T-helper 17 cell (primary cell): ENCODE data around the gene GLIS1. TPM values are rescaled to one million over a fixed set of nuclear protein-coding genes. Genes with fewer than 3 reads are reported as not detected.

Experiments
- ATAC-seq: fragments of 150-1000 bp; cut with Tn5 transposase; 2 replicates; pipeline ENCODE4 v1.10.0; 2021; ENCODE audit warnings: mild to moderate bottlenecking, moderate library complexity
- DNase-seq, 3 donors: peaks; one replicate each; pipeline versions ENCODE4 v3.0.0 to v3.0.0-alpha.2; 2020 to 2021
- H3K9me3 ChIP-seq: one replicate; pipeline ENCODE4 v1.7.0; 2013; ENCODE audit warnings: low read length, mild to moderate bottlenecking; ENCODE audit not compliant: control insufficient read depth, poor library complexity, severe bottlenecking
- H3K27ac Mint-ChIP-seq: one replicate; pipeline ENCODE4 v1.8.0; 2022; ENCODE audit warnings: mild to moderate bottlenecking, moderate library complexity, mixed read lengths
- H3K27me3 Mint-ChIP-seq: one replicate; pipeline ENCODE4 v1.8.0; 2022; ENCODE audit warnings: mixed read lengths
- H3K36me3 Mint-ChIP-seq: one replicate; pipeline ENCODE4 v1.8.0; 2022; ENCODE audit warnings: low read depth, mixed read lengths
- H3K4me1 Mint-ChIP-seq: one replicate; pipeline ENCODE4 v1.8.0; 2022; ENCODE audit warnings: mild to moderate bottlenecking, mixed read lengths
- H3K4me3 Mint-ChIP-seq: one replicate; pipeline ENCODE4 v1.8.0; 2022; ENCODE audit warnings: mild to moderate bottlenecking, moderate library complexity, mixed read lengths
- total RNA-seq, 4 donors: library from RNA in 2 of 4; stranded (reverse) in 2 of 4; gene quantifications; one replicate each; pipeline ENCODE4 v1.2.3 and lab custom pipeline; 2022 to 2026

The GLIS1 gene
- total RNA-seq, 2 donors from 2014 or later: not detected

- no peaks in the 10 kb centered on the region for H3K27me3 Mint-ChIP-seq
- ATAC-seq: no peak
- H3K4me1 Mint-ChIP-seq: peaks cover 2% of the 10 kb centered on the region
- H3K27ac Mint-ChIP-seq: no peak overlapping the region
- no peaks in the 10 kb centered on the region for H3K36me3 Mint-ChIP-seq
- no peaks in the 10 kb centered on the region for H3K9me3 ChIP-seq
- no peak for DNase-seq
- H3K4me3 Mint-ChIP-seq: no peak overlapping the region
Observed at GRCh38 chr1:53507116-53507820, 231.7 kb downstream of the GLIS1 start.

GRCh38 chr1:53506355-53507050, 232.5 kb downstream of the GLIS1 start:
- no peak for ATAC-seq
- H3K4me3 Mint-ChIP-seq: no peak overlapping the region
- H3K9me3 ChIP-seq: no peaks in the 10 kb centered on the region
- H3K36me3 Mint-ChIP-seq: no peaks in the 10 kb centered on the region
- no peak overlapping the region for H3K27ac Mint-ChIP-seq
- no peak for DNase-seq
- H3K27me3 Mint-ChIP-seq: no peaks in the 10 kb centered on the region
- H3K4me1 Mint-ChIP-seq: peaks cover 2% of the 10 kb centered on the region

- H3K9me3 ChIP-seq: no peaks in the 10 kb centered on the region
- no peak for ATAC-seq
- DNase-seq: no peak
- H3K36me3 Mint-ChIP-seq: no peaks in the 10 kb centered on the region
- H3K4me3 Mint-ChIP-seq: no peak overlapping the region
- H3K27me3 Mint-ChIP-seq: peaks cover 6% of the 10 kb centered on the region
- H3K27ac Mint-ChIP-seq: no peak overlapping the region
- H3K4me1 Mint-ChIP-seq: peaks cover 2% of the 10 kb centered on the region
Observed at GRCh38 chr1:53505891-53506290, 233.1 kb downstream of the GLIS1 start.

DNA sequence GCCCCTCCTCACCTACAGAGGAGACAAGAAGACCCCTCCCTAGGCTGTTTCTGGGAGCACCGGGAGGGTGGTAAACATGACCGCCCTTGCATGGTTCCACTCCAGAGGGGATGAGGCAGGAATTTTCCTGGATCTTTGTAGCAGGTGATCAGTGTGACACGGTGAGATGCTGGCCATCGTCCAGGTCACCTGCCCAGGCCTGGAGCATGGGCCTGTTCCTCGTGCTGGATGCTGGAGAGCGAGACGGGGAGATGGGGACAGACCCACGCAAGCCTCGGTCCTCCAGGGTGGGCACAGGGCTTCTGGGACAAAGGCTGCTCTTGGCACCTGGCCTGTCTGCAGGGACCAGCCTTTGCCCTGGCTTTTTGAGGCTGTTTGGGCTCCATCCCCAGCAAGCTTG, 233.6 kb downstream of the GLIS1 start:
- no peaks in the 10 kb centered on the region for H3K9me3 ChIP-seq
- H3K36me3 Mint-ChIP-seq: no peaks in the 10 kb centered on the region
- H3K27ac Mint-ChIP-seq: no peak overlapping the region
- H3K4me1 Mint-ChIP-seq: peaks cover 2% of the 10 kb centered on the region
- ATAC-seq (no peak), DNase-seq (no peak)
- peaks cover 11% of the 10 kb centered on the region for H3K27me3 Mint-ChIP-seq
- no peak overlapping the region for H3K4me3 Mint-ChIP-seq

- no peak overlapping the region for H3K27ac Mint-ChIP-seq
- H3K4me1 Mint-ChIP-seq: peaks cover 2% of the 10 kb centered on the region
- H3K36me3 Mint-ChIP-seq: no peaks in the 10 kb centered on the region
- no peak overlapping the region for H3K4me3 Mint-ChIP-seq
- no peaks in the 10 kb centered on the region for H3K9me3 ChIP-seq
- ATAC-seq (no peak), DNase-seq (no peak)
- H3K27me3 Mint-ChIP-seq: peaks cover 16% of the 10 kb centered on the region
Observed at GRCh38 chr1:53504901-53505300, 234.1 kb downstream of the GLIS1 start.

GRCh38 chr1:53503433-53504217, 235.3 kb downstream of the GLIS1 start:
- Mint-ChIP-seq H3K27ac (no peak overlapping the region), H3K27me3 (peaks cover 28% of the 10 kb centered on the region), H3K4me1 (peaks cover 5% of the 10 kb centered on the region), H3K36me3 (no peaks in the 10 kb centered on the region), H3K4me3 (no peak overlapping the region)
- no peaks in the 10 kb centered on the region for H3K9me3 ChIP-seq
- ATAC-seq (no peak), DNase-seq (no peak)

DNA sequence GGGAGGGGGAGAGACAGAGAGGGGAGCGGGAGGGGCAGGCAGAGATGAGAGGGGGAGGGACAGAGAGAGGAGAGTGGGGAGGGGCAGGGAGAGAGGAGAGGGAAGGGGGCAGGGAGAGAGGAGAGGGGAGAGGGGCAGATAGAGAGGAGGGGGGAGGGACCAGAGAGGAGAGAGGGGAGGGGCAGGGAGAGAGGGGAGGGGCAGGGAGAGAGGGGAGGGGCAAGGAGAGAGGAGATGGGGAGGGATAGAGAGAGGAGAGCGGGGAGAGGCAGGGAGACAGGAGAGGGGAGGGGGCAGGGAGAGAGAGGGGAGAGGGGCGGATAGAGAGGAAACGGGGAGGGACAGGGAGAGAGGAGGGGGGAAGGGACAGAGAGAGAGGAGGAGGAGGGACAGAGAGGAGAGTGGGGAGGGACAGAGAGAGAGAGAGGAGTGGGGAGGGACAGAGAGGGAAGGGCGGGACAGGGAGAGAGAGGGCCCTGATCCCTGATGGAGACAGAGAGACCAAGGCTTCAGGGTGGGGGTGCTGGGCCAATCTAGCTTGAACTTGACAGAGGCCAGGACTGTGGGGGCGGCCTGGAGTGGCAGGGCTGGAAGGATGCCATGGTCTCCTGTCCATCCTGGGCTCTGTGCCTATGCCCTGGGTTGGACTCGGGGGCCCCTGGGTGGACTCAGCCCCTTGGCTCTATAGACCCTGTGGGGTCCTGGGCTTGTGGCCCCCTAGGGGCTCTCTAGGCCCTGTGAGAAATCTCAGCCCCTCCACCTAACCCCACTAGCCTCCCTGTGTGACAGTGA, 236.1 kb downstream of the GLIS1 start:
- peaks cover 5% of the 10 kb centered on the region for H3K4me1 Mint-ChIP-seq
- no peaks in the 10 kb centered on the region for H3K9me3 ChIP-seq
- no peak for ATAC-seq
- H3K4me3 Mint-ChIP-seq: no peak overlapping the region
- no peak overlapping the region for H3K27ac Mint-ChIP-seq
- H3K27me3 Mint-ChIP-seq: peaks cover 29% of the 10 kb centered on the region
- no peak for DNase-seq
- no peaks in the 10 kb centered on the region for H3K36me3 Mint-ChIP-seq

DNA sequence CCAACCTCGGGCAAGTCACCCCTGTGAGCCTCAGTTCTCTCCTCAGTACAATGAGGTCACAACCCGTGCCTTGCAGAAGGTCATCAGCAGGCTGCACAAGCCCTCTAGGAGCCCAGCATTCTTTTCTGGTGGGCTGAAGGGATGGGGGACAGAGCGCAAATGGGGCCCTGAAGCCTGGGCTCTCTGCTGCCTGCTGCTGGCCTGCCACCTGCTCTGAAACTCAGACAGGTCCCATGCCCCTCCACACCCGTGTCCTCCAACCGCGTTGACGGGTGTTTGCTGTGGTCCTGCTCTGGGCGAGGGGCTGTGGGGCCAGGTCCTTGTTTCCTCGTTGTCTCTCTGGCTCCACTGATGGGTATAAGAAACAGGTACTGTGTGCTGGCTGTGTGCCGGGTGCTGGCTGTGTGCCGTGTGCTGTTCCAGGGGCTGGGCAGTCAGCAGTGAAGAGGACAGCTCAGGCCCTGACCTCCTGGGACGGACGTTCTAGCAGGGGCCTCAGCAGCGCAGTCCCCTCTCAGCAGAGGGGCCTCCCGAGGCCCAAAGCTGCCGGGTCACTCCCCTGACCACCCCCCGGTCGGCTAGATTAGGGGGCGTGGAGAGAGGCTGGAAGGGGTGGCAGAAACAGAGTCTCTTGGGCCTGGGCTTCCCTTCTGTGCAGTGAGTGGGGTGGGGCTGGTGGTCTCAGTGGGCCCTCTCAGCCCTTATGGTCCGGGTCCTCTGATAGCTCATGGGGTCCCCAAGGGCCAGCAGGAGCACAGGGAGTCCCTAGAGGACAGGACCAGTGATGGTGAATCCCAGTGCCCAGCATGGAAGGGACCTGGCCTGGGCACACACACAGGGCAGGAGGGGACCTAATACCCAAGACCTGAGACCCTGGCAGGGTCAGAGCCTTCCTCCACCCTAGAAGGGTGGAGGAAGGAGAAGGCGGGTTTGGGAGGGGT, 237.6 kb downstream of the GLIS1 start:
- DNase-seq (no peak), ATAC-seq (no peak)
- Mint-ChIP-seq H3K4me1 (peaks cover 5% of the 10 kb centered on the region), H3K27ac (no peak overlapping the region), H3K4me3 (no peak overlapping the region), H3K36me3 (no peaks in the 10 kb centered on the region), H3K27me3 (peaks cover 29% of the 10 kb centered on the region)
- H3K9me3 ChIP-seq: no peaks in the 10 kb centered on the region

DNA sequence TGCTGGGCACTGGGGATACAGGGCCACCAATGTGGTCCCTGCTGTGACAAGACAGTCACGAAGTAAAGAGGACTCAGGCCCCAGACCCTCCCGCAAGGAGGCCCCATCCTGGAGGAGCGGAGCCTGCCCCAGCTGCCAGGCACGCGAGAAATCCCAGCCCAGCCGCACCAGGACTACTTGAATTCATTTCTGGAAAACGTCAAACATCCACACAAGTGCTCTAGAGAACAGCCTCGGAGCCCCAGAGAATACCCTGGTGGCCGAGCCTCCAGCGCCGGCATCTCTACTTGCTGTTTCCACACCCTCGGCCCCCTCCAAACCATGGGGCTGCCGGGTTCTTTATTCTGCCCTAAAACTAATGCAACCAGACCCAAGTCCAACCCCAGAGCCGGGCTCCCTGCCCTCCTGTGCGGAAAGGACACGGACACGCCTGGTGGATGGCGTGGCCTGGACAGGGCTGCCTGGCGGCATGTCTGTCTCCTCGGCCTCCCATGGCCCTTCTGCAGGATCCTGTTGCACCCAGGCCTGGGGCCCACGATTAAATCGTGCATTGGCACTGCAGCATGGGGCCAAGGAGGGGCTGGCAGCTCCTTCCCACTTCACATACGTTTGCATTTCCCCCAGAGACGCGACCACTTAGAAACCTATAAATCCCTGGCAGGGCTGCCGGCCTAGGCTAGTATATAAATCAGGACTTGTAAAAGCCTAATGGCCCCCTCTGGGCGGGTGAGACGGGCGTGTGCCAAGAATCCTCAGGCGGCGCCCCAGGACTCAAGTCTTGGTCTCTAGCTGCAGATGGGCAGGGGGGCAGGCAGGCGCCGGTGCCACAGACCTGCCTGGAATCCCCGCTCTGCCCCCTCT, 238.5 kb downstream of the GLIS1 start:
- ATAC-seq (no peak), DNase-seq (no peak)
- Mint-ChIP-seq H3K27me3 (peaks cover 29% of the 10 kb centered on the region), H3K4me1 (peaks cover 5% of the 10 kb centered on the region), H3K36me3 (no peaks in the 10 kb centered on the region), H3K4me3 (no peak overlapping the region), H3K27ac (no peak overlapping the region)
- H3K9me3 ChIP-seq: no peaks in the 10 kb centered on the region

- no peak for ATAC-seq
- no peak overlapping the region for H3K27ac Mint-ChIP-seq
Observed at GRCh38 chr1:53499257-53500203, 239.4 kb downstream of the GLIS1 start.

More at GRCh38 chr1:53499257-53500203, 239.4 kb downstream of the GLIS1 start:
- H3K27me3 Mint-ChIP-seq: peaks cover 29% of the 10 kb centered on the region
- no peaks in the 10 kb centered on the region for H3K9me3 ChIP-seq
- peaks cover 2% of the 10 kb centered on the region for H3K36me3 Mint-ChIP-seq
- H3K4me3 Mint-ChIP-seq: no peak overlapping the region
- H3K4me1 Mint-ChIP-seq: peaks cover 5% of the 10 kb centered on the region
- no peak for DNase-seq
